ACHN (cell line): Measurements from ENCODE around the gene MMP2.
A peak's percentile ranks its signal among the peaks of the same experiment; 100 is the strongest.

Source experiments
- DNase-seq: peaks from one replicate; pipeline ENCODE4 v3.0.0-alpha.2; 2015
- in situ Hi-C: cut with HindIII; loops from 2 replicates; pipeline ENCODE4 v1.10.0; 2017; ENCODE audit warnings: low sequenced_read_pairs, low pct_ligation_motif_present, low pct_unique_long_range_greater_than_20kb

MMP2 gene

GRCh38 chr16:55466209-55466608 is 12.8 kb upstream of the MMP2 start:
- DNase-seq = no peak
- in situ Hi-C loops = no loop called here

GRCh38 chr16:55467898-55468297 is 11.1 kb upstream of the MMP2 start:
- in situ Hi-C loops = no loop called here
- no peak for DNase-seq

DNA sequence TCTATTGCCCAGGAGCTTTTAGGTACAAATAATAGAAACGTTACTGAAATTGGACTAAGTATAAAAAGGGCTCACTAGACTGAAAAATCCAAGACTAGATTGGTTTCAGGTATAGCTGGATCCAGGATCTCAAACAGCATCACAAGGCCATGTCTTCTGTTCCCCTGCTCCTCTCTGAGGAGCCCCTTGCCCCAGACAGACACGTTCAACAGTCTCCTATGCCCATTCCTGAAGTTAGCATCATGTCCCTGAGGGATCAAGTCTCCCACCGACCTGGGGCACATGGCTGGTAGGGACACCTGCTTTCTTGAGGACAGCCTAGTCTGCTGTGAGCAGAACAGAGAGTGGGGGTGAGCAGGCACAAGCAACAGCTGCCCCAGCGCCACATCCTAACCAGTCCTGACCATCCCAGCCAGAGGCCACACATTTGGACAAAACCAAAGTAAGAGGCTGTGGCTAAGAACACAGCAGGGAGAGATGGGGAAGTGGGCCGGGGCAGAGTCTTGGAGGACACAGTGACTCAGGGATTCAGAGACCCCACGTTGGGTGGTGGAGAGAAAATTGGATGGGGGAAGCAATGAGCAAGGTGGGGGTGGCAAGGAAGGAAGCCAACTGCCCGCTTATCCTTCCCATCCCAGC is 10.5 kb upstream of the MMP2 start:
- no peak for DNase-seq
- in situ Hi-C loops = no loop called here

- in situ Hi-C loops = no loop called here
- no peak for DNase-seq
These were observed 9.0 kb upstream of the MMP2 start for GRCh38 chr16:55469821-55470532.

DNA sequence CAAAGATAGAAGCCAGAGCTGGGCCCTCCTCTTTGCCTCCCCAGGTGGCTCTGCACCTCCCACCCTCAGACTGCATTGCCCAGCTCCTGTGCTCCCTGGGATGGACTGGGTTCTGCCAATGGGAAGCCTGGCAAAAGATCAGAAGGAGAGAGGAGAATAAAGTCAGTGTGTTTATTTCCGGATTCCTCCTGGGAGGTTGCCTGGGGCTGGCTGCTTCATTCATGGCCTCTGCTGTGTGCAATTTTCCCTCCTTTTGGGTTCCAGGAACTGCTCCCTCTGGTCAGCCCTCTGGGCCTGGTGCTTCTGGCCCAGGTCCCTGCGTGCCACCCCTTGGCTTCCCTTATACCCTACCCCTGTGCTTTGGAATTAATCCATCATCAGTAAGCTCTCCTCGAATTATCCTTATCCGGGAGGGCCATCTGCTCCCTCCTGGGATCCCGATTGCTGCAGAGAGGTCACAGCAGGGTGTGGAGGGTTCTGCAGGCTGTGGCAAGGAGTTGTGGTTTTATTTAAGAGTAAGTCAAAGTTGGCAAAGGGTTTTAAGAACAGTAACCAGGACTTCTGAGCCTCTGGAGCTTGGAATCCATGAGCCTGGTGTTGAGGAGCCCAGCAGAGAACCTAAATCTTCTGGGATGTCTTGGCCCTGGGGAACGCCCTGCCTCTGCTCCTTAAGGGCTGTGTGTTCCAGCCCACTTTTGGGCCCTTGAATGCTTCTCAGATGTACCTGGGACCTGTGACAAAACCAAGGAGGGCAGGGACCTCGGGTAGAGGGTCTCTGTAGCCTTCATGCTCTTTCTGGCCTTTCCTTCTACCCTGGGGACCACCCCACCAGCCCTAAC is 8.2 kb upstream of the MMP2 start:
- in situ Hi-C loops = no loop called here
- DNase-seq = peak; percentile 14

DNA sequence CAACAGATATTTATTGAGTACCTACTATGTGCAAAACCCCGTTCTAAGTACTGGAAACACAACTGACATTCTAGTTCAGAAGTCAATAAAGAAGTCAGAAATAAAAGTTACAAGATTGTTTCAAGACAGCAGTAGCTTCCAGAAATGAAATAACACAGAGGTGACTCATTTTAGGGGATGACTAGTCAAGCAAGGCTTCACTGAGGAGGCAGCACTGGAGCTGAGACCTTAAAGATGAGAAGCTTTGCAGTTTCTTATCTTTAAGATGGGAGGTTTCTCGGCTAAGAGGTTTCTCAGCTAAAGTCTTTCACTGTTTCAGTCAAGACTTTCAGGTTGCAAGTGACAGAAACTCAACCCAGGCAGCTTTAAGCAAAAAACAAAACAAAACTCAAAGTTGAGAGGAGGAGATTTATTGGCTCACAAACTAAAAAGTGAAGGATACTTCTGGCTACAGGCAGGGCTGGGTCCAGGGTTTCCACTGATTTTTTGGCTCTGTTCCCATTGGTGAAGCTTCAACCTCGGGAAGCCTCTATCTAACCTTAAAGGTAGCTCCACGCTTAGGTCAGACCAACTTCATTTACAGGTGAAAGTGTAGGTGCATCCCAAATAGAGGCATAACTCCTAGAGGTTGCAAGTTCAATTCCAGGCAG is 7.4 kb upstream of the MMP2 start:
- DNase-seq = peak; percentile 86
- in situ Hi-C loops = no loop called here

GRCh38 chr16:55473587-55473986 is 5.4 kb upstream of the MMP2 start:
- no peak for DNase-seq
- in situ Hi-C loops = no loop called here

- in situ Hi-C loops = no loop called here
- no peak for DNase-seq
These were observed 4.2 kb upstream of the MMP2 start for GRCh38 chr16:55474821-55475220.

DNA sequence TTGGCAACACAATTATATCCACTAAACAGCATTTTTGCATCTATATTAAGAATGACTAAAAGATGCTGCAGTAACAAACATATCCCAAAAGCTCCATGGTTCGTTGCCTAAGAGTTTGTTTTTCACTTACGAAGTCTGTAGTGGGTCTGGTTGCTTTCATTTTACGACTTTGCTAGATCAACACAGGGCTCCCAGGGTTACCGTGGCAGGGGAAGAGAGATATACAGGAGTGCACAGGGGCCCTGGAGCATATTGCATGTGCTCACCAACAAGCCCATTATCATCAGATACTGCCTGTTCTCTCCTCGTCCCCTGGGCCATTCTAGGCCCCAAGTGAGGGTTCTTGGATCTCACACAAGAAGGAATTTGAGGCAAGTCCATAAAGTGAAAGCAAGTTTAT is 3.1 kb upstream of the MMP2 start:
- in situ Hi-C loops = no loop called here
- DNase-seq = no peak

GRCh38 chr16:55476625-55477533 is 2.1 kb upstream of the MMP2 start:
- in situ Hi-C loops = no loop called here
- DNase-seq = no peak

- in situ Hi-C loops = no loop called here
These were observed 1.3 kb upstream of the MMP2 start for GRCh38 chr16:55477736-55478135.

GRCh38 chr16:55479430-55480140 is 587 bp downstream of the MMP2 start:
- in situ Hi-C loops = no loop called here
- DNase-seq = no peak

More at GRCh38 chr16:55477736-55478135, 1.3 kb upstream of the MMP2 start:
- DNase-seq = no peak

DNA sequence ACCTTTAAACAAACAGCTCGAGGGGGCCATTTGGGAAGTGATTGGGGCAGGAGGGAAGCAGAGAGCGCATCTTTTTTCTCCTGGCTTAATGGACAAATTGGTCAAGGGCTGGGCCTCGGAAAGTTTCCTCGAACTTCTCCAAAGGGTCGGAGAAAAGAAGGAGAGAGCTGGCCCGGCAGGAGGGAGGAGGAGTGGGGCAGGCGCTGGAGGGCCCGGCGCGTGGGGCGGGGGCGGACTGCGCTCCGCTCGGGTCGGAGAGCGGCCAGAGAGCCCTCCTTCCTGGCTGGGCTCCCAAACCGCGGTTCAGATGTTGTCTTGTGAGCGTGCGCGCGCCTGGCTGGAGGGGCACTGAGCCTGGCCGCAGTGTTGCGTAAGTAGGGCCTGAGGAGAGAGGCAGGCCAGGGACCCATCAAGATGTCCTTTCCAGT is 1.2 kb downstream of the MMP2 start:
- no peak for DNase-seq
- in situ Hi-C loops = no loop called here

DNA sequence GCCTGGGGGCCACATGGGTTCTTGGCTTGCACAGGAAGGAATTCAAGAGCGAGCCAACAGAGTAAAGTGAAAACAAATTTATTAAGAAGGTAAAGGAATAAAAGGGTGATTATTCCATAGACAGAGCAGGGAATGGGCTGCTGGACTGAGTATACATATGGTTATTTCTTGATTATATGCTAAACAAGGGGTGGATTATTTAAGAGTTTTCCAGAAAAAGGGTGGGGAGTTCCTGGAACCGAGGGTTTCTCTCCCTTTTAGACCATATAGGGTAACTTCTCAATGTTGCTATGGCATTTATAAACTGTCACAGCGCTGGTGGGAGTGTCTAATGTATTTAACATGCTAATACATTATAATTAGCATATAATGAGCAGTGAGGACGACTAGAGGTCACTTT is 2.0 kb downstream of the MMP2 start:
- no peak for DNase-seq
- in situ Hi-C loops = no loop called here

DNA sequence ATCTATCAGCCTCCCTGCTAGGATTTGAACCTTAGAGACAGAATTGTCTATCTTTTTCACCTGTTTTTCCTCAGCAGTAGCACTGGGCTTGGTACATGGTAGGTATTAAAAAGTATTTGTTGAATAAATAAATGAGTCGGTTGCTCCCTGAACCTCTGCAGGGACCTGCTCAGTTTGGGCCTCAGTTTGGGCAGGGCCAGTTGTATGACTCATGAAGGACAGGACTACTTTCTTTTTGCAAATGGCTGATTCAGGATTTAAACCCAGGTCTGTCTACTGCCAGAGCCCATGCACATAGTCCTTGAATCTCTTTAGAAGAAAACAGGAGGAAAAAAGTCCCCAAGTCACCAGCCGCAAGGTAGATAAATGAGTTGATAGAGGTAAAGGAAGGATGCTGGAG is 3.1 kb downstream of the MMP2 start:
- in situ Hi-C loops = no loop called here
- DNase-seq = no peak

DNA sequence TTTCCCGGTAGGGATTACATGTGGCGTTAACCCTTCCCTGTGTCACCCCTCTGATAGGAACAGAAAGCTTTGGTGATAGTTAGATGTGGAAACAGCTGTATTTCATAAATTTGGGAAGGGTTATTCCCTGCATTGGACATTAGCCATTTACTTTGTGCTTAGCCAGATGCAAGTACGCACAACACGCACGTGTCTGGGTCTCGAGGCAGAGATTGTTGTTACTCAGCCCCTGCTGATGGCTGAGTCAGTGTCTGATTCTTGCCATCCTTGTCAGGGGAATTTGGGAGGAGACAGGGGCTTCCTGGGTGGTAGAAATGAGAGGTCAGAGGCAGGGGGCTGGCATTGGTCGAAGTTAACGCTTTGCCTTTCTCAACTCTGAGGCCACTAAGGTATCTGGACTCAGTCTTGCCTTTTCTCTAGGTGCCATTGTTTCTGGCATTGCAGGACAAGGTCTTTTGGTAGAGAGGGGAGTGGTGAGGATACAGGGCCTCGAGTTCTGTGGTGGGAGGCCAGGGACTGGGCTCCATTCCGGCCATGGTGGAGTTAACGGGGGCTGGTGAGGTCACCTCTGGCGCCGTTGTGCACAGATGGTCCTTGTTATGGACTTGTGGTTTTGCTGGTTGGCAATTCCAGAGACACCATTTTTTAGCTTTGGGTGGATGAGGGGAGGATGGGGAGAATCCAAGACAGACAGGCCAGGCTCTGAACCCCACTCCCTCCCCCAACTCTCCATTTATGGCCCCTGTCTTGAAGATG is 8.2 kb downstream of the MMP2 start:
- no peak for DNase-seq
- in situ Hi-C loops = no loop called here

GRCh38 chr16:55488306-55488705 is 9.3 kb downstream of the MMP2 start:
- DNase-seq = no peak
- in situ Hi-C loops = no loop called here
